Measurements from ENCODE around the gene GFRA3. TPM values are rescaled to one million over a fixed set of nuclear protein-coding genes. Genes with fewer than 3 reads are reported as not detected.

Gene GFRA3
- total RNA-seq, 1 donor from 2014 or later = not detected

- H3K4me1 ChIP-seq = no peaks in the 10 kb centered on the region
- H3K4me3 Mint-ChIP-seq = no peak overlapping the region
- H3K79me2 ChIP-seq (ENCODE audit: low read depth) = no peaks in the 10 kb centered on the region
- no peaks in the 10 kb centered on the region for H4K20me1 ChIP-seq (ENCODE audit: low read depth)
- H3K36me3 Mint-ChIP-seq = peaks cover 4% of the 10 kb centered on the region
- H3K9ac ChIP-seq = no peak overlapping the region
- no peak overlapping the region for H3K4me3 ChIP-seq
- H3K27me3 Mint-ChIP-seq (ENCODE audit: insufficient read depth, low read depth) = peaks cover 7% of the 10 kb centered on the region
- no peak for TF ChIP-seq EZH2 (IDR thresholded peaks at IDR 0.05)
- no peak for TF ChIP-seq CTCF (IDR thresholded peaks at IDR 0.05)
- no peak for TF ChIP-seq EZH2phosphoT487 (IDR thresholded peaks at IDR 0.05)
- H3K4me2 ChIP-seq = no peak overlapping the region
- no peak overlapping the region for H2AFZ ChIP-seq (replicated peaks)
- no peaks in the 10 kb centered on the region for H3K4me1 Mint-ChIP-seq
- H3K9me3 Mint-ChIP-seq = no peaks in the 10 kb centered on the region
- H3K36me3 ChIP-seq = no peaks in the 10 kb centered on the region
- no peak overlapping the region for H3K27ac ChIP-seq
- no peaks in the 10 kb centered on the region for H3K9me3 ChIP-seq (ENCODE audit: low read depth)
- peaks cover 10% of the 10 kb centered on the region for H3K27me3 ChIP-seq
- H3K27ac Mint-ChIP-seq = no peak overlapping the region
- no peaks in the 10 kb centered on the region for H3F3A ChIP-seq (ENCODE audit: low read depth)
- no peak for DNase-seq (ENCODE audit: low spot score)
Measured at GRCh38 chr5:138280915-138281314, 6.5 kb upstream of the GFRA3 start.

- Histone ChIP-seq H3K9me3 (ENCODE audit: low read depth) (no peaks in the 10 kb centered on the region), H3K4me1 (peaks cover 3% of the 10 kb centered on the region), H3F3A (ENCODE audit: low read depth) (peaks cover 11% of the 10 kb centered on the region), H2AFZ (replicated peaks) (no peak overlapping the region), H3K4me2 (no peak overlapping the region), H3K27ac (no peak overlapping the region), H4K20me1 (ENCODE audit: low read depth) (no peaks in the 10 kb centered on the region), H3K9ac (no peak overlapping the region), H3K79me2 (ENCODE audit: low read depth) (no peaks in the 10 kb centered on the region), H3K27me3 (peaks cover 48% of the 10 kb centered on the region), H3K36me3 (no peaks in the 10 kb centered on the region), H3K4me3 (no peak overlapping the region)
- peaks cover 19% of the 10 kb centered on the region for H3K4me1 Mint-ChIP-seq
- no peak overlapping the region for H3K4me3 Mint-ChIP-seq
- H3K27me3 Mint-ChIP-seq (ENCODE audit: insufficient read depth, low read depth) = peaks cover 22% of the 10 kb centered on the region
- H3K36me3 Mint-ChIP-seq = no peaks in the 10 kb centered on the region
- DNase-seq (ENCODE audit: low spot score) = no peak
- no peaks in the 10 kb centered on the region for H3K9me3 Mint-ChIP-seq
- no peak overlapping the region for H3K27ac Mint-ChIP-seq
- TF ChIP-seq EZH2 (IDR thresholded peaks at IDR 0.05) (no peak), EZH2phosphoT487 (IDR thresholded peaks at IDR 0.05) (no peak), CTCF (IDR thresholded peaks at IDR 0.05) (no peak)
Measured at GRCh38 chr5:138276402-138277054, 2.1 kb upstream of the GFRA3 start.

- Histone ChIP-seq H3K4me3 (no peak overlapping the region), H4K20me1 (ENCODE audit: low read depth) (no peaks in the 10 kb centered on the region), H3K27me3 (peaks cover 48% of the 10 kb centered on the region), H2AFZ (replicated peaks) (no peak overlapping the region), H3K9me3 (ENCODE audit: low read depth) (no peaks in the 10 kb centered on the region), H3K9ac (no peak overlapping the region), H3K4me1 (peaks cover 3% of the 10 kb centered on the region), H3K27ac (no peak overlapping the region), H3F3A (ENCODE audit: low read depth) (peaks cover 11% of the 10 kb centered on the region), H3K79me2 (ENCODE audit: low read depth) (no peaks in the 10 kb centered on the region), H3K4me2 (no peak overlapping the region), H3K36me3 (no peaks in the 10 kb centered on the region)
- no peaks in the 10 kb centered on the region for H3K36me3 Mint-ChIP-seq
- H3K27ac Mint-ChIP-seq = no peak overlapping the region
- H3K4me3 Mint-ChIP-seq = peak overlapping the region; percentile 57
- H3K9me3 Mint-ChIP-seq = no peaks in the 10 kb centered on the region
- peaks cover 19% of the 10 kb centered on the region for H3K4me1 Mint-ChIP-seq
- DNase-seq (ENCODE audit: low spot score) = no peak
- H3K27me3 Mint-ChIP-seq (ENCODE audit: insufficient read depth, low read depth) = peaks cover 24% of the 10 kb centered on the region
- TF ChIP-seq CTCF (IDR thresholded peaks at IDR 0.05) (no peak), EZH2 (IDR thresholded peaks at IDR 0.05) (no peak), EZH2phosphoT487 (IDR thresholded peaks at IDR 0.05) (no peak)
Measured at GRCh38 chr5:138275895-138276294, 1.5 kb upstream of the GFRA3 start.
